Retinal pigment epithelial cell (primary cell): ENCODE results near the gene CEP41.

Experiments used
- DNase-seq: peaks from one replicate; pipeline ENCODE4 v3.0.0-alpha.2; 2010; ENCODE audit warnings: low read depth
- H3K4me3 ChIP-seq: 2 replicates; pipeline ENCODE4 v1.5.1; 2011; ENCODE audit warnings: mild to moderate bottlenecking, low read length, control low read depth, moderate library complexity
- CTCF ChIP-seq: conservative IDR thresholded peaks from 2 replicates; pipeline ENCODE4 v1.5.1; 2011; ENCODE audit warnings: low read depth, low read length, control low read depth, inconsistent platforms

CEP41 gene

DNA sequence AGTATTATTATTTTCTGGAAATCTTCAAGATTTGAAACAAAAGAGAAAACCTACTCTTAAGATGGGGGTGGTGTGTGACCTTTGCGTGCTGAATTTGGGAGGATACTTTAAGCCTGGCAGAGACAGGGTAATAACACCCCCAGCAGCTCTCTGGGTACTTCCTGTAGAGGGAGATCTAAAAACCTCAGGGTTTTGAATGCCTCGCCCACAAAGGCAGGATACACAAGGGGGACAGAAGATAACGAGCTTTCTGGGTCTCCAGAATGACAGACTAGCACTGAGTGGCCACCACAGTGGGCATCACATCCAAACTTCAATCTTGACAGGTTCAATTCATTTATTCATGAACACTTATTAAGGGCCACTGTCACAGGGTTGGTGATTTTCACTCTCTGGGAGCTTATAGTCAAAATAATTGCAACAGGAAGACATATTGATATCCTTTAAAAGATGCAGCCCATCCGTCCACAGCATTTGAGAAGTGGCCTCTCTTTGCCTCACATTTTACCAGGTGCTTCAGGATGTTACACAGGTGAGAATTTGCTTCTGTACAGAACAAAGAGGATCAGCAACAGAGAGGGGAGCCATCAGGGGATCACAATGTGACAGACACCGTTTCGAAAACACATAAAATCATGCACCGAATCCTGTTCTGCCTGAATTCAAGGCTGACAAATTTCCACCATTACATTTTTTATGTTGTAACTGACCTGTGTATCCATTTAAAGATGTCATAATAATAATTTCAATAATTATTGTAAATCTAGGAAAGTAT lies 46.2 kb downstream of the CEP41 start:
- no peak for DNase-seq
- no peak overlapping the region for H3K4me3 ChIP-seq

GRCh38 chr7:130393841-130394411 lies 46.9 kb downstream of the CEP41 start:
- no peak for TF ChIP-seq CTCF
- DNase-seq, result no peak
- H3K4me3 ChIP-seq, result no peak overlapping the region

More for the DNA sequence above, 46.2 kb downstream of the CEP41 start:
- TF ChIP-seq CTCF, result no peak

GRCh38 chr7:130393101-130393561 lies 47.7 kb downstream of the CEP41 start:
- TF ChIP-seq CTCF, result no peak
- H3K4me3 ChIP-seq, result no peak overlapping the region
- DNase-seq, result no peak

- TF ChIP-seq CTCF, result no peak
- no peak for DNase-seq
- H3K4me3 ChIP-seq, result no peak overlapping the region
Measured at GRCh38 chr7:130390486-130390885, 50.3 kb downstream of the CEP41 start.

DNA sequence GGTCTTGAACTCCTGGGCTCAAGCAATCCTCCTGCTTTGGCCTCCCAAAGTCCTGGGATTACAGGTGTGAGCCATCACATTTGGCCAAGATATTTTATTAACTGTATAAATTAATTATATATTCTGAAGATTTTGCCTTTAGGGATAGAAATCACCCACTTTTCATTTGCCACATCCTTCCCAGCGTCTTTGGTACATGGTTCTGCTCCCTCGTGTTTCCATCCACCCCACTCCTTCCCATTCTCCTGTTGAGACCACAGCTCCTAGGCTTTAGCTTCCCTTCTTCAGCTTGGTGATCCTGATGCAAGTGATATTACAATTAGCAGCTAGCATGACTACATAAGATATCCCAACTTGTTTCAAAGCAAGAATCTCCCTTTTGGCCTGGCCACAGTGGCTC lies 52.1 kb downstream of the CEP41 start:
- no peak for DNase-seq

GRCh38 chr7:130387628-130388403 lies 53.0 kb downstream of the CEP41 start:
- peak; percentile 52 for DNase-seq
- TF ChIP-seq CTCF, result no peak
- H3K4me3 ChIP-seq, result no peak overlapping the region

More for the DNA sequence above, 52.1 kb downstream of the CEP41 start:
- TF ChIP-seq CTCF, result no peak
- H3K4me3 ChIP-seq, result no peak overlapping the region
